Vagina (tissue), 2 donors: ENCODE data around the gene FBXW4.

Experiments
- POLR2A ChIP-seq, 2 donors: fragments of 450-650 bp; IDR thresholded peaks; one replicate each; pipeline ENCODE4 v1.6.1; 2017; ENCODE audit warnings: antibody characterized with exemption in 2 of 2, mild to moderate bottlenecking in 2 of 2, moderate library complexity in 2 of 2
- POLR2AphosphoS5 ChIP-seq, 2 donors: sonication (generic); formaldehyde crosslinking; IDR thresholded peaks; one replicate each; pipeline ENCODE4 v1.9.0; 2017; ENCODE audit warnings: antibody characterized with exemption in 2 of 2, mild to moderate bottlenecking in 2 of 2, low read depth in 1 of 2; ENCODE audit not compliant: insufficient read depth in 1 of 2
- TF ChIP-seq, protein P1 (sequence below), 3 experiments: fragments of 450-650 bp in 2 of 3; fragments of 200-600 bp in 1 of 3; sonication (generic) in 1 of 3; IDR thresholded peaks; one replicate each; pipeline ENCODE4 v1.5.1; 2017 to 2019; ENCODE audit warnings: antibody characterized with exemption in 3 of 3, mild to moderate bottlenecking in 2 of 3, moderate library complexity in 2 of 3

GRCh38 chr10:101709359-101710058, 14.5 kb upstream of the FBXW4 start:
- TF ChIP-seq, protein P1, sequence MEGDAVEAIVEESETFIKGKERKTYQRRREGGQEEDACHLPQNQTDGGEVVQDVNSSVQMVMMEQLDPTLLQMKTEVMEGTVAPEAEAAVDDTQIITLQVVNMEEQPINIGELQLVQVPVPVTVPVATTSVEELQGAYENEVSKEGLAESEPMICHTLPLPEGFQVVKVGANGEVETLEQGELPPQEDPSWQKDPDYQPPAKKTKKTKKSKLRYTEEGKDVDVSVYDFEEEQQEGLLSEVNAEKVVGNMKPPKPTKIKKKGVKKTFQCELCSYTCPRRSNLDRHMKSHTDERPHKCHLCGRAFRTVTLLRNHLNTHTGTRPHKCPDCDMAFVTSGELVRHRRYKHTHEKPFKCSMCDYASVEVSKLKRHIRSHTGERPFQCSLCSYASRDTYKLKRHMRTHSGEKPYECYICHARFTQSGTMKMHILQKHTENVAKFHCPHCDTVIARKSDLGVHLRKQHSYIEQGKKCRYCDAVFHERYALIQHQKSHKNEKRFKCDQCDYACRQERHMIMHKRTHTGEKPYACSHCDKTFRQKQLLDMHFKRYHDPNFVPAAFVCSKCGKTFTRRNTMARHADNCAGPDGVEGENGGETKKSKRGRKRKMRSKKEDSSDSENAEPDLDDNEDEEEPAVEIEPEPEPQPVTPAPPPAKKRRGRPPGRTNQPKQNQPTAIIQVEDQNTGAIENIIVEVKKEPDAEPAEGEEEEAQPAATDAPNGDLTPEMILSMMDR (IDR thresholded peaks at IDR 0.05) = no peak
- TF ChIP-seq POLR2A (IDR thresholded peaks at IDR 0.05) = no peak
- no peak for TF ChIP-seq POLR2AphosphoS5 (IDR thresholded peaks at IDR 0.05; ENCODE audit: insufficient read depth in 1 of 2, low read depth in 1 of 2)
